Measurements from ENCODE around the gene C17orf58. TPM values are rescaled to one million over a fixed set of nuclear protein-coding genes. Genes with fewer than 3 reads are reported as not detected.
"Not testable (repeated sequence)": the region's sequence is repeated elsewhere in the genome, so short reads cannot be mapped to it uniquely, and the experiment has no call there.

C17orf58 gene
- total RNA-seq (2021; fragmentation: NEBNext Ultra II Directional; extraction: Animal tissue kit (Norgen Biotek cat#: 25700)) (21.8 and 24.1 TPM in 2 replicates), polyA plus RNA-seq (2011; rRNA removed) (20.5 and 22.6 TPM in 2 replicates), polyA minus RNA-seq (2011; rRNA and poly(A)+ RNA removed) (10.9 and 11.1 TPM in 2 replicates)
- polyA plus RNA-seq (2011; cell fraction: cytosol; rRNA removed), result 23.9 TPM
- 18.5 TPM for polyA plus RNA-seq (2011; cell fraction: nucleus; rRNA removed)
- polyA plus RNA-seq (2012, experiment 1 of 2), result 17.9 to 21.2 TPM (median 19.4 TPM) in 4 replicates
- 8.9 TPM for polyA plus RNA-seq (2012, experiment 2 of 2)
- polyA plus RNA-seq (2013, experiment 1 of 2), result 32.3 TPM
- 34.2 TPM for polyA plus RNA-seq (2013, experiment 2 of 2)
- 8.1 TPM for polyA minus RNA-seq (2011; cell fraction: cytosol; rRNA and poly(A)+ RNA removed)
- 7.9 TPM for polyA minus RNA-seq (2011; cell fraction: nucleus; rRNA and poly(A)+ RNA removed)
- long read RNA-seq, experiment 1, transcript C17orf58-202 (3 exons, 1,082 nt), result major isoform, 9 of 24 reads
- long read RNA-seq, experiment 1, partial matches to known transcripts, result 8 of 24 reads
- long read RNA-seq, experiment 1, other reads (novel, unspliced or antisense), result 3 of 24 reads
- long read RNA-seq, experiment 2, partial matches to known transcripts, result 1 of 2 reads
- long read RNA-seq, experiment 2, other reads (novel, unspliced or antisense), result 0 of 2 reads

DNA sequence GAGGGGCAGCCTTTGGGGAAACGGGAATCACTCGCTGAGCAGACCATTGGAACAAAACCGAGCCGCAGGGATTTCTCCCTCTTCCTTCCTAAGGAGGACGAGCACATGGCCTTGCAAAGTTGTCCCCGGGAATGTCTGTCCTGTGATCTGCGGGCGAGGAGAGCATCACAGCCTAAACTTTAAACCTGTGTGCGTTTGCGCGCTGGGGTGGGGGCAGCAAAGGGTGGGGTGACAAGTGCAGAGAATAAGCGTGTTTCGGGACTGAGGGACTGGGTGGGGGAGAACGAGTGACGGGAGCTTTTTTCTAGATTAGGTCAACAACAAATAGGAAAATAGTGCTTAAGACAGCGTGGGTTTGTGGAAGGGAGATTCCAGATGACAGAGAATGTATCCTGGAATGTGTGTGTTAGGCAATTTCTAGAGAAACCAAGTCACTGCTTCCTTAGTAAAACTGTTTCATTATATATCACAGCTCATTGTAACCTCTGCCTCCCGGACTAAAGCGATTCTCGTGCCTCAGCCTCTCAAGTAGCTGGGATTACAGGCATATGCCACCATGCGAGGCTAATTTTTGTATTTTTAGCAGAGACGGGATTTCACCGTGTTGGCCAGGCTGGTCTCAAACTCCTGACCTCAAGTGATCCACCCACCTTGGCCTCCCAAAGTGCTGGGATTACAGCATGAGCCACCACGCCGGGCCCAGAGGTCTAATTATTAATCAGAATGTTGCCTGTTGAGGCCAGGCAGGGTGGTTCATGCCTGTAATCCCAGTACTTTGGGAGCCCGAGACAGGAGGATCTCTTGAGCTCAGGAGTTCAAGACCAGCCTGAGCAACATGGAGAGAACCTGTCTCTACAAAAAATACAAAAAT, at the start of gene C17orf58:
TSS of gene C17orf58 (minus strand) at position 169 of the 871 bp plus-strand sequence. CDS start 271 bp downstream, outside the sequence.
- H3K56ac ChIP-seq (replicated peaks; ENCODE audit: insufficient read length, low read depth, low read length); H4K5ac ChIP-seq (ENCODE audit: insufficient read length, low read depth, low read length); H2AK5ac ChIP-seq (ENCODE audit: low read depth, low read length); H3K79me2 ChIP-seq (ENCODE audit: control insufficient read depth in 1 of 2, insufficient read depth in 2 of 2, low read length in 2 of 2); H3K4ac ChIP-seq (replicated peaks; ENCODE audit: insufficient read length, low read depth, low read length); FAIRE-seq; H3K14ac ChIP-seq (ENCODE audit: insufficient read length); H2BK15ac ChIP-seq (ENCODE audit: low read length); H3K23ac ChIP-seq (ENCODE audit: insufficient read length); H3K18ac ChIP-seq (ENCODE audit: extremely low read depth, low read length); H4K20me1 ChIP-seq (replicated peaks in 1 of 2; ENCODE audit: control insufficient read depth in 1 of 2, insufficient read depth in 2 of 2, low read length in 2 of 2); H3K23me2 ChIP-seq (ENCODE audit: low read depth, low read length); H3K36me3 ChIP-seq (ENCODE audit: control insufficient read depth in 2 of 4, insufficient read depth in 4 of 4, low read length in 3 of 4); H3K79me1 ChIP-seq (ENCODE audit: low read depth, low read length); H4K8ac ChIP-seq (ENCODE audit: extremely low read depth, insufficient read depth, low read length); H3K27ac ChIP-seq (ENCODE audit: low read depth, low read length); H3K9me3 ChIP-seq (ENCODE audit: insufficient read depth in 2 of 2, low read depth in 1 of 2, low read length in 1 of 2); H4K91ac ChIP-seq (replicated peaks; ENCODE audit: insufficient read length, low read length); H2BK5ac ChIP-seq (ENCODE audit: low read depth, low read length); H2BK12ac ChIP-seq (ENCODE audit: low read depth, low read length); H2BK120ac ChIP-seq (replicated peaks; ENCODE audit: low read depth, low read length): not testable (repeated sequence)
- peak within 1 kb of the TSS; percentile 67; the same call in 1 of the 2 replicates for H2AFZ ChIP-seq (ENCODE audit: low read length)
- POLR2A ChIA-PET (ENCODE audit: partially characterized antibody), result interaction anchor here (0.8 to 1.9 kb wide), 8 partner anchors 9 to 174 kb away, joined by 3 to 8 read pairs (median 4); partner anchors contain the start of gene KPNA2
- TF ChIP-seq, protein P1, sequence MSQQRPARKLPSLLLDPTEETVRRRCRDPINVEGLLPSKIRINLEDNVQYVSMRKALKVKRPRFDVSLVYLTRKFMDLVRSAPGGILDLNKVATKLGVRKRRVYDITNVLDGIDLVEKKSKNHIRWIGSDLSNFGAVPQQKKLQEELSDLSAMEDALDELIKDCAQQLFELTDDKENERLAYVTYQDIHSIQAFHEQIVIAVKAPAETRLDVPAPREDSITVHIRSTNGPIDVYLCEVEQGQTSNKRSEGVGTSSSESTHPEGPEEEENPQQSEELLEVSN (IDR thresholded peaks at IDR 0.05), result peak; percentile 57
- TF ChIP-seq, protein P2, sequence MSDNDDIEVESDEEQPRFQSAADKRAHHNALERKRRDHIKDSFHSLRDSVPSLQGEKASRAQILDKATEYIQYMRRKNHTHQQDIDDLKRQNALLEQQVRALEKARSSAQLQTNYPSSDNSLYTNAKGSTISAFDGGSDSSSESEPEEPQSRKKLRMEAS (IDR thresholded peaks at IDR 0.05), result peak; percentile 67
- CTCF ChIA-PET (ENCODE audit: partially characterized antibody), result interaction anchor here (0.7 to 2.8 kb wide), 11 partner anchors 11 to 162 kb away, joined by 3 to 13 read pairs (median 4); no protein-coding TSS in a partner anchor
- H3K4me3 ChIP-seq (ENCODE audit: extremely low read depth in 1 of 4, insufficient read depth in 2 of 4, low read depth in 3 of 4, low read length in 4 of 4), result peak within 1 kb of the TSS; percentile 44 to 97 (median 60)
- H3K4me1 ChIP-seq (replicated peaks in 1 of 4; ENCODE audit: control insufficient read depth in 3 of 4, insufficient read depth in 4 of 4, low read length in 3 of 4), result peaks cover 0 to 13% (median 7%) of the 10 kb centered on the region in 4 experiments; a peak in 4 of 7 replicates
- peak within 1 kb of the TSS in 2 of 4 experiments; percentile 25 to 55; a peak in 4 of 7 replicates for H3K9ac ChIP-seq (replicated peaks in 1 of 4; ENCODE audit: extremely low read depth in 1 of 4, low read depth in 3 of 4, low read length in 3 of 4)
- H3K4me2 ChIP-seq (ENCODE audit: insufficient read depth in 1 of 2, low read depth in 2 of 2, low read length in 2 of 2), result peak within 1 kb of the TSS; percentile 76 to 79
- WGBS, 2 experiments (ENCODE audit: extremely low coverage in 1 of 2, insufficient coverage in 1 of 2, insufficient read length in 1 of 2, insufficient replicate concordance in 2 of 2, low coverage in 1 of 2, low lambda C conversion rate in 2 of 2, missing lambda C conversion rate in 1 of 2), result 44% methylated on average over 19 of the region's 25 CpGs; no CpG with 5 or more reads in 1 of the 2 experiments
- H3K27me3 ChIP-seq (replicated peaks in 1 of 4; ENCODE audit: control insufficient read depth in 3 of 4, extremely low read depth in 1 of 4, insufficient read depth in 3 of 4, low read length in 3 of 4), result peaks cover 0 to 21% (median 10%) of the 10 kb centered on the region in 4 experiments; a peak in 6 of 7 replicates
- peak in 1 of 2 experiments; percentile 59 for DNase-seq (ENCODE audit: low read depth in 1 of 2, low spot score in 2 of 2)
- peak within 1 kb of the TSS; percentile 32; the same call in 1 of the 2 replicates for H2BK20ac ChIP-seq (ENCODE audit: low read length)

All from H1 (cell line).